NCI-H524 treated with DMSO at 0.1 percent for 48 hours (cell line): Measurements from ENCODE around the gene TCF7L1.

Experiments
- DNase-seq: peaks from one replicate; lab custom pipeline; 2025; lab: John Stamatoyannopoulos, UW

TCF7L1 gene

DNA sequence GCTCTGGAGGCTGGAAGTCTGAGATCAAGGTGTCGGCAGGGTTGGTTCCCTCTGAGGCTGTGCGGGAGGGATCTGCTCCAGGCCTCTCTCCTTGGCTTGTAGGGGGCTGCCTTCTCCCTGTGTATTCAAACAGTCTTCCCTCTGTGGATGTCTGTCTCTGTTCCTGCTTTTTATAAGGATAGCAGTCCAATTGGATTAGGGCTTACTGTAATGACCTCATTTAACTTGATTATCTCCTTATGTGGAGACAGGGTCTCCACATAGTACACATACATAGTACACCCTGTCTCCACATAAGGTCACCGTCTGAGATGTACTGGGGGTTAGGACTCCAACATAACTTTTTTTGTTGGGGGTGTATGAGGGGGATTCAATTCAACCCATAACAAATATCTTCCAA lies 30.5 kb downstream of the TCF7L1 start:
- DNase-seq = no peak

DNA sequence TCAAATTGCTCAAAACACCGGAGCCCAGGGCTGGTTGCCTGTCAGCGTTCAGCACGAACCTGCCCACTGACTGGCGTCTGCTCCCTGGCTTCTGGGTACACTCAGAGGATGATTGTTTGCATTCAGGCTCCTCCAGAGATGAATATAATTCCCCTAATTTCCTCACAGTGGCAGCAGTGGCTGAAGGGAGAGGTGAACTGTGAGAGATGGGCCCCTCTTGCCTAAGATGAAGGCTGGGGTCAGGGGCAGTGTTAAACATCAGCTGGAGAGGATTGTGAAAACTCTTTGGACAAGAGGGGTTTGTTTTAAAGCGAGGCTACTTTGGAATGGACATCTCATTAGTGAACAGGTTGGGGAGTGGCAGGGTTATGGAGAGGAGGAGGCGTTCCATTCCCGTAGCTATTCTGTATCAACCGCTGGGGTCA lies 31.0 kb downstream of the TCF7L1 start:
- no peak for DNase-seq

DNA sequence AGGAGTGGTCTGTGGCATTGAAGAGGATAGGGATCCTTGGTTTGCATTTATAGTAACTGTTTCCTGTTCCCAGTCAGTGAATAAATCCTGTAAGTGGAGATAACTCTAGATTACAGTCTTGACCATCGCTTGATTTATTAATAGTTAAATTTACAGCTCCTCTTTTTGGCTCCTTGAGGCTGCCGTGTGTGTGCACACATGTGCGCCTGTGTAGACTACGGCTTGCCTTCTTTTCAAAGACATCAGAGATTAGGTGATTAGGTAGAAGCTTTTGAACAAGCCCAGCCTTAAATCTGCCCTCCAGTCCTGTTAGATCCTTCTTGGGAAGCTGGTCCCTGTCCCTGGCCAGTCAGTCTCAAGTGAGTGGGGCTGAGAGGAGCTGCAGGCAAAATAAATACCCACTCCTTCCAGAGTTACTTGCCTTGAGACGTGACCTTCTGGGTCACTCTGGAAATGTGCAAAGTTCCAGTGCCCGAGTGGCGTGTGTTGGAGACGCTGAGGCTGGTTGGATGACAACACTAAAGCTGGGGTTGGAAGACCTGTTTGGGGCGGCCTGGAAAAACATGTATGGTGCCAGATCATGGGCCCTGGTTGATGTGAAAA lies 32.0 kb downstream of the TCF7L1 start:
- DNase-seq = no peak

DNA sequence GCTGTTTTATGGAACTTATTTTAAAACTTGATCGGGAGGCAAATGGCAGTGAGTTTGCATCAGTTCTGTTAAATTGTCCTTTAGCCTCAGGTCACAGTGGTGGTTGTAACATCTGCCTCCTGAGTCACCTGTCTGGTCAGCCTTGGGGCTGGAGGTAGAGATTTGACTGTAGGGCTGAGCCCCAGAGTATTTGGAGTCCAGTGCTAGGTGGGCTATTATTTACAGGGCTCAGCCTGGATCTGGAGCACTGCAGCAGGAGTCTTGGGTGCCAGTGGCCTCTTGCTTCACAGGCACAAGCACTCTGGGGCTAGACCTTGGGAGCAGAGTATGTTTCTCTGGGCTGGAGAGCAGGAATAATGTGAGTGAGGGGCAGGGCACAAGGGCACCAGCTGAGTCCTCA lies 32.8 kb downstream of the TCF7L1 start:
- no peak for DNase-seq

DNA sequence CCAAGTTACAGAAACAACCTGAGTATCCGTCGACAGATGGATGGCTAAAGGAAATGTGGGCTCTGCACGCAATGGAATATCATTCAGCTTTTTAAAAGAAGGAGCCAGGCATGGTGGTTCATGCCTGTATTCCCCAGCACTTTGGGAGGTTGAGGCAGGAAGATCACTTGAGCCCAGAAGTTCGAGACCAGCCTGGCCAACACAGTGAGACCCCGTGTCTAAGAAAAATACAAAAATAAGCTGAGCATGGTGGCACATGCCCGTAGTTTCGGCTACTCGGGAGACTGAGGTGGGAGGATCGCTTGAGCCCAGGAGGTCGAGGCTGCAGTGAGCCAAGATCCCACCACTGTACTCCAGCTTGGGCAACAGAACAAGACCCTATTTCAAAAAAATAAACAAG lies 34.3 kb downstream of the TCF7L1 start:
- no peak for DNase-seq

DNA sequence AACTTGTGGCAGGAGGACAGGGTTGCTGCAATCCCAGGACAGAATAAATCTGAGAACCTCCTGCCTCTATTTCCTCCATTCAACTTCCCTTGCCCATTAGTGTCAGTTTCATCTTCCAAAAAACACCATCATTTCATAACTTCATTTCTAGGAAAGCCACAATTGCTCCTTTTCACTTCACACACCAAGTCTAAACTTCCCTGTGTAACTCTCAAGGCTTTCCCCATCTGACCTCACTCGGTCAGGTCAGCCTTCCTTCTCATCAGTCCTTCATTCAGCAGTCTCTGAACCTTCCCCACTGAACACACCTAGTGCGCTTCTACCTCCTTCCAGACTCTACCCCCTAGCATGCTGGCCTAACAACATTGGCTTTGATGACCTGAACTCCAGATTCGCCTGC lies 35.8 kb downstream of the TCF7L1 start:
- DNase-seq = no peak

DNA sequence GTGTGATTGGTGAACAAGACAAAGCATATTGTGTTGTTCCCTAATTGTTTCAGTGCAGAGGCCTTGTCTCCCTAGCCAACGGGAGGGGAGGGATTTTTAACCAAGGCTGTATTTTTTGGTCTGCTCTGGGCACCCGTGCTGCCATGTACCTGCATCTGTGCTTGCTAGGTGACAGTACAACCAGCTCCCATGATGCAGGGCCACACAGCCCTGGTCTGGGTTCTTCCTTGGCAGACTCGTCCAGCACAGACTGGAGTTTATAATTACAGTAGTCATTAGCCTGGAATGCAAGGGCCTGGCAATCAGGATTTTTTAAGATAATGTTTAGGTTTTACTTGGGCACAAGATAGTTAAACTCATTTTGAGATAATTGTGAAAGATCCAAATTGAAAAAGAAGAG lies 36.4 kb downstream of the TCF7L1 start:
- no peak for DNase-seq

DNA sequence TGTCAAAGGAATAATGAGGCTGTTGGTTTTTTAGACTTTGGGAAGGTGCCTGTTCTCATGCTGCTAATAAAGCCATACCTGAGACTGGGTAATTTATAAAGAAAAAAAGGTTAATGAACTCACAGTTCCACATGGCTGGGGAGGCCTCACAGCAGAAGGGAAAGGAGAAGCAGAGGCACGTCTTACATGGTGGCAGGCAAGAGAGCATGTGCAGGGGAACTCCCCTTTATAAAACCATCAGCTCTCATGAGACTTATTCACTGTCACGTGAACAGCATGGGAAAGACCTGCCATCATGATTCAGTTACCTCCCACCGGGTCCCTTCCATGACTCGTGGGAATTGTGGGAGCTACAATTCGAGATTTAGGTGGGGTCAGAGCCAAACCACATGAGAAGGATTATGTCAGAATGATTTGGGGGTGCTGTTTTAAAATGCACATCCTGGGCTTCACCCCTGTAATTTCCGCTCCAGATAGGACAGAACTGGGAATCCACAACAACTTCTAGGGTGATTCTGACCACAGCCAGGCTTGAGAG lies 37.8 kb downstream of the TCF7L1 start:
- DNase-seq = no peak

DNA sequence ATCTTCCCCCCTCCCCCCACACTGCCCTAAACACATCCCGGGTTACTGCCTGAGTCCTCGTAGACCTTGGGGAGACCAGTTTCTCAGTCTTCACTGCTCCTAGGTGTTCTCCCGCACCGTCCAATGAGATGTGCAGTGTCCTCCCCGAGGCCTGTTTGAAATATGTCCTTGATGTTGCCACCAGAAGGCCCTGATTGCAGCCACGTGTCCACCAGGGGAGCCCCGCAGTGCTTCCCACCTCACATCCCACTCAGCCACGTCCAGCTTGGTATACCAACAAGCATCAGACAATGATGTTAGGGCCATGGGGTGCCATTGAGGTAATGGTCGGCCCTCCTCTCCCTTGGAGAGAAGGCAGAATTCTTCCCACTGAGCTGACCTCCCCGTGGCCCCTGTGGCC lies 38.7 kb downstream of the TCF7L1 start:
- no peak for DNase-seq

DNA sequence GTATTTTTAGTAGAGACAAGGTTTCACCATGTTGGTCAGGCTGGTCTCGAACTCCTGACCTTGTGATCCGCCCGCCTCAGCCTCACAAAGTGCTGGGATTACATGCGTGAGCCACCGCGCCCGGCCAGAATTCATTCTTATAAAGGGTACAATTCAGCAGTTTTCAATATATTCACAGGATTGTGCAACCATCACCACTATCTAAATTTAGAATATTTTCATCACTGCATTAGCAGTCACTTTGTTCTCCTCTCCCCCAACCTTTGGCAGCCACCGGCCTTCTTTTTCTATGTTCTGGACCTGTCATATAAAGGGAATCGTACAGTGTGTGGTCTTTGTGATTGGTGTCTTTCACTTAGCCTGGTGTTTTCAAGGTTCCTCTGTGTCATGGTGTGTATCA lies 40.7 kb downstream of the TCF7L1 start:
- no peak for DNase-seq

DNA sequence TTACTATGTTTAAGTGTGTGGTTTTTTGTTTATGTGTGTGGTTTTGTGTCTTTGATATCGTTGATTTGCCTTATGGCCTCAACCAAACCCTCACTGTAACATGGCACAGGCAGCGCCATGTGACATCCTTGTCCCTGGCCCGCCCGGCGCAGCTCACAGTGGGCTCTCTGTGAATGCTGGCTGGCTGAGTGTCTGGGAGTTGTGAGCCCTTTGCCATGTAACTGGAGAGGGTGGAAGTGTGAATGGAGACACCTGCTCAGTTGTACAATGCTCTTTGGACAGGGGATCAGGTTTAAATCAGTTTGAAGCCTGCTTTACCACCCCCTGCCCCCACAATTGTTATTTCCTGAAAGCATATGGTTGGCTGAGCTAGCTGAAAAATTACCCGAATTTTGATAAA lies 41.8 kb downstream of the TCF7L1 start:
- no peak for DNase-seq

DNA sequence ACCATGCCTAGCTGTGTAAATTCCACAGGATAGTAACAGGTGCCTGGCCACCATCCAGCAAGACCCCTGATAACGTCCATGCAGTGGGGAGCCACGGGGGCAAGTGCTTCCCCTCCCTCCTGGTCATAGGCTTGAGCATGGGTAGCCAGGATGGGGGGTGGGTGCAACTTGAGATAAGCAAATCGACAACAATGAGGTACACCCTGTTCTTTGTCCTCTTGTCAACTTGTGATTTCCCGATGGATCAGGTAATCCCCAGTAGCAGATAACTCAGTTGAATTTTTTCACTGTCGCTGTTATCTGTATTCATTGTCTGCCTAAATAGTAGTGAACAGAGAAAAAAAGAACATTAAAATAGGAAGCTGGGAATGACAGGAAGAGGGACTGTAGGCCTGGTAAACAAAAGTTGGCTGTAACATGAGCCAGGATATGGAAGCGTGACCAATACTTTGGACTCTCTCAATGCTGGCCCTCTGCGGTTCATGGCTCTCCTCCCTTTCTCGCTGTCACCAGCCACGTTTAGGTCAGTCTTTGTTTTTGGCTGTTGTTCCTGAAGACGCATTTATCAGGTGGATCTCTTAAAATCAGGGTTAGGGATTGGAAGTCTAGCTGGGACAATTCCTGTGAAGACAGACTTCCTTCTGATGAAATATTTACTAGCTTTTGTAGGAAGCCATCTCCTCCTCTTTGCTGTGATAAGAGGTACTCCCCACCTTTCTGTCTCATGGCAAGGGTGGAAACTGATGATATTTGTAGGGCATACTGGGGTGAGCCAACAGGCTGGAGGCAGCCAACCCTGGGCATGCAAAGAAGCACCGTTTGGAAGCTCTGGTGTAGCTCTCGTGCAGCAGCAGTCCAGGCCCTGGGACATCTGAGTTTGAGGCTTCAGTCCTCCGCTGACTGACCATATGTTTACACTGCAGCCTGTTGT lies 42.4 kb downstream of the TCF7L1 start:
- DNase-seq = no peak

DNA sequence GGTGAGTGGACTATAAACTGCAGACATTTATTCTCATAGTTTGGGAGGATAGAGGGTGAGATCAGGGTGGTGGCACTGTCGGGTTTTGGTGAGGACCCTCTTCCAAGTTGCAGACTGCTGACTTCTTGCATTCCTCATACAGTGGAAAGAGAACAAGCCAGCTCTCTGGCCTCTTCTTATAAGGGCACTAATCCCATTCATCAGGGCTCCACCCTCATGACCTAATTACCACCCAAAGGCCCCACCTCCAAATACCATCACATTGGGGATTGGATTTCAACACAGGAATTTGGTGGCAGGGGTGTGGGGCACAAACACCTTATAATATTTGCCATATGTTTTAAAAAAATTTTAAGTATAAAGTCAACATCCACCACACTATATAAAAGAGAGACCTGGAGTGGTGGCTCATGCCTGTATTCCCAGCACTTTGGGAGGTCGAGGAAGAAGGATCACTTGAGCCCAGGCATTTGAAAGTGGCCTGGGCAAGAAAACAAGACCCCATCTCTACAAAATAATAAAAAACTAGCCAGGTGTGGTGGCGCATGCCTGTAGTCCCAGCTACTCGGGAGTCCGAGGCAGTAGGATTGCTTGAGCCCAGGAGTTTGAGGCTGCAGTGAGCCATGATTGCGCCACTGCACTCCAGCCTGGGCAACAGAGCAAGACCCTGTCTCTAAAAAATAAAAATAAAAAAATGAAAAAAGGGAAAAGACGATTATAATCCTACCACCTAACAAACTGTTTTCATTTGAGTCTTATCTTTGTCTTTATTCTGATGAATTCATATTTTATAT lies 44.0 kb downstream of the TCF7L1 start:
- DNase-seq = no peak

DNA sequence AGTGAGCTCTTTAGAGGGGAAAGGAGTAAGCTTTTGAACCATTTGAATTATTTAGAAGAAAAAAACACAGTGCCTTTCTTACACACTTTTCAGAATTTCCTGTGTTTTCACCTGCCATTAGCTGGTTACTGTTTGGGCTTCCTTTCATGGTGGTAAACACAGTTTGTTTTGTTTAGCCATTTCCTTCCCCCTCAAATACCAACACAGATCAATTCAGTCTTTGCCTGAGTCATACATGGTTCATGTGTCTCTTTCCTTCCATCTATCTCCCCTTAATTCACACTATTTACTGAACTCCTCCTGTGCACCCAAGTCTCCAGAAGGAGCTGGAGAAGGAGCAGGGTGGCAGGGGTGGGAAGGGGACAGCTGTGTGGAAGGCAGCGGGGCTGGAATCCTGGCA lies 45.0 kb downstream of the TCF7L1 start:
- DNase-seq = no peak

DNA sequence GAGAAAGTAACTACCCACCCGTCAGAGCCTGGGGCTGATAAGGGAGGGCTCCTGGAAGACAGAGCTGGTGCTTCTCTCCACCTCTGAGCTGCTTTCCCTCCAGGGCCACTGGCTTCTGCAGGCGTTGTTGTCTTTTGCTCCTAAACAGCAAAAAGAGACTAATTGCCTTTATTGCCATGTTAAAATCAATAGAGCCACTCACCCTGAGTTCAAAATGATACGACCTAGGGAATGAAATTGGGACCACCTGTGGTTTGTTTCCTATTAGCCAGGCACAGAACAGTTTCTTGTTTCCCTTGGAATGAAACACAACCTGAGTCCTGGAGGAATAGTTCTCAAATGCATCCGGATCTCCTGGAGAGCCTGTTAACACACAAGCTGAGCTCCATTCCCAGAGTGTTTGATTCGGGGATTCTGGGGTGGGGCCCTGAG lies 45.8 kb downstream of the TCF7L1 start:
- DNase-seq = no peak

DNA sequence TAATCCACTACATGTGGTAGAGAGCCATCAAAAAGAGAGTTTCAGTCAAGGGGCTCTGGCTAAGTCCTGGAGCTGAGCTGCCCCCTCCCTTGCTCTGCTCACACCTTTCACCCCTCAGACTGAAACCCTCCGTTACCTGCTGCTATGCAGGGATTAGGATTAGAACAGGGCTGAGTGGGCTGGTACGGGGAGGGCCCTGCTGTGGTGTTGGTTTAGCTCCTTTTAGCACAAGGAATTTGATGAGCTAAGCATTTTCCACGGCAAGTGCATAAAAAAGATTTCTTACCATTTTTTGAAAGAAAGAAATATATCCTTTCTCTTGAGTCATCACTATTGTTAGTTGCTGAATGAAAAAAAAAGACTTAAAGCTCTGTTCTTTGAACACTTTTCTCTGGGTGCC lies 46.3 kb downstream of the TCF7L1 start:
- DNase-seq = no peak

DNA sequence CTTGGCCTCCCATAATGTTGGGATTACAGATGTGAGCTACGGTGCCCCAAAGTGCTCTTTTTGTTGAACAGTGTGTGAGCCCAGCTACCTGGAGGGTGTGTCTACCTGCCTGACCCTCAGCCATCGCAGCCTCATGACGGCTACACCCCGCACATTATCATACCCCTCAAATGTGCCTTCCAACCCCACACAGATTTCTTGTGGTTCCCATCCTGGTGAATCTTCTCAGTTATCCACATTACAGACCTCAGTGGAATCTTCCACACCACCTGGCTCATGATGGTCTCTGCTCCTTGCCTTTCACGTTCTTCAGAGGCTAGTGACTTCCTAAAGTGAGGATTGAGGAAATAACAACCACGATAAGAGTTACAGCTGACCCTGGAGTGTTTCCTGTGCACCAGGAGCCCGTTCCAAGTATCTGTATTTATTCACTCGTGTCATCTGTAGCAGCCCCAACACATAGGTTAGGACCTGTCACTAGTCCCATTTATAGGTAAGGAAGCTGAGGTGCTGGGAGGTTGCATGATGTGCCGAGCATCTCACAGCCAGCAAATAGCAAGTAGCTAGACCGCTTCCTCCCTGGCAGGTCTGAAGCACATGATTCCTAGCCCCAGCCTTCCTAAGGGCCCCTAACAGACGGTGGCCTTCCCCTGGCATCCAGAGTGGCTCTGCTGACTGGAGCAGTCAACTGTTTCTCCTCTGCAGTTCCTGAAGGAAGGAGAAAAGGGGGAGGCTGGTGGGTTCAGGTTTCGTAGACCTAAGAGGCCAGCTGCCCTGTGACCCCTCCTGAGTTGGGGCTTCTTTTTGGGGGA lies 47.3 kb downstream of the TCF7L1 start:
- DNase-seq = no peak

DNA sequence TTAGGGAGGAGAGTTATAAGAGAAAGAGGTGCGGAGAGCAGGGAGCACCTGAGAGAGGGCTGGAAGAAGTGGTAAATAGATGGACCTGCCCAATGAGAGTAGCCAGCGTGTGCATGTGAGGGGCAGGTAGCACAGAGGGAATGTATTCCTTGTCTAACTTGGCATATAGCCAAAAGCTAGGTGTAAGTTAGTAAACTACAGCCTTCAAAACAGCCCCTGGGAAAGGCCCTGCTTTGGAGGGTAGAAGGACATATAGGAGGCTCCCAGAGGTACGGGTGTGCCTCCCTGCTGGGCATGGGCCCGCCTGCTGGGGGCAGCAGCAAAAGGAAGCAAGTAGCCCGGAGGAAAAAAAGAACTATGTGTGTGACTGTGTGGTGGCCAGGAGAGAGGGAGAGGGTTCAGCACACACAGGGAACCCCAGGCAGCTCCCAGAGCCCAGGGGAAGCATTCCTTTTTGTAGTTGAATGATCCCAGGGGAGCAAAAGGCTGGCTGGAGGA lies 48.0 kb downstream of the TCF7L1 start:
- DNase-seq = no peak

DNA sequence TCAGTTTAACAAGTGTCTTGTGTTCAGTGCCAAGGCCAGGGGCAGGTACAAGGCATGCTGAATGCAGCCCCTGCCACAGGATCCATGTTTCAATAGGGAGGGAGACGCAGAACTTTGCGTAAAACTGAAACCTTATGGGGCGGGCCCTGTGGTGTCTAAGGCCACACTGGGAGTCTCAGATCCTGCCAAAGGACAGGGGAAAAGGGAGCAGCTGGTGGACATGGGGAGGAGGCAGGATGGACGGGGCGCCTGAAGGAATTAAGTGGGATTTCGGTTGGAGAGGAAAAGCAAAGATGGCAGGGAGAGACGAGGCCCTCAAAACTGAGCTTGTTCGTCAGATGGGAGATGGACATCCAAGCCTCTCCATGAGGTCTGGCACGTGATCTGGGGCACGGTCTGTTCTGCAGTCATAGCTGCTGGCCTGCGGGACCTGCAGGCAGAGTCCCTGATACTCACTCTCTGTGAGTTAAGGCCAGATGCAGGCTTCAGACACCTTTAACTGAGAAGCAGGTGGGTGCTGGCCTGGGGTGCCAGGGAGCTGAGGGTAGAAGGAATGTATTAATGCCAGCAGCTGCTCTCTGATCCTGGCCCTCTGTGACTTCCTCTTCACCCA lies 48.8 kb downstream of the TCF7L1 start:
- DNase-seq = no peak

DNA sequence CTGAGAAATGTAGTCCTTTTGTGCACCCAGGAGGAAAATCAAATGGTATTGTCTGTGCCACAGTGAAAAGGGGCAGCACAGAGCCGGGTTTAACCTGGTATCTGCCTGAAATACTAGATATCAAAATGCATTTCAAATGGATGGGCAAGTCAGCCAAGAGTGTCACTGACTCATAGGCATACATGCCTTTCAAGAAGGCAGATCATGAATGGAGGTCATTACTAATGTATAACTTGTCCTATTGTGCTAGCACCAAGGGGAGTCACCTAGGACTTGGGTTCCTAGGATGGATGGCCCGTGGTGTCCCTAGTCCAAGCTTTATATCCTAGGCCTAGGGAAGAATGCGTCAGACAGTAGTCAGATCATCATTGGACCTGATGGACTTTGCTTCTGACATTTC lies 49.9 kb downstream of the TCF7L1 start:
- no peak for DNase-seq

DNA sequence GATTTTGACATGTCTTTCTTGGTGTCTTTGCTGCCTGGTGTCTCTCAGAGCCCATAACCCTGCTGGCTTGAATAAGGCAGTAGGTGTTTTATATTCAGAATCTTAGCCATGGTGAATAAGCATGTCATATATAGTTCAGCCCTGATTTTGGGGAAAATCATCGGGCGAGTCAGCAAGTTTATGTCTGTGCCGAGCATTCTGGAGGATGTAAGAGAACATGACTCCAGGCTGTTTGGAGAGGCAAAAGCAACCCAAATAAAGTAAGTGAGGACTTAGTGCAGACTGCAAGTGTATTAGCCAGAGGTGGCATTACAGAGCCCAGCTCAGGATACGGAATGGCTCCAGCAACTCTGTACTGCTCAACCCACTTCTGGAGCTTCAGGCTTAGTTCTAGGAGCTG lies 50.3 kb downstream of the TCF7L1 start:
- no peak for DNase-seq
